Upper lobe of left lung (tissue), 6 donors: Measurements from ENCODE around the gene C17orf50. TPM values are rescaled to one million over a fixed set of nuclear protein-coding genes. Genes with fewer than 3 reads are reported as not detected.

ENCODE experiments used
- ATAC-seq, 2 donors: fragments of 200-7000 bp; cut with Tn5 transposase; one replicate each; pipeline ENCODE4 v1.9.1; 2022; ENCODE audit warnings: mild to moderate bottlenecking in 2 of 2, moderate library complexity in 2 of 2; ENCODE audit not compliant: low FRiP score in 2 of 2
- DNase-seq, 2 donors: peaks; one replicate each; pipeline ENCODE4 v3.0.0-alpha.2; 2019 to 2020
- H3K27ac ChIP-seq, 4 donors: fragments of 200-600 bp; sonication (generic); one replicate each; pipeline ENCODE4 v1.5.1; 2016 to 2019
- H3K27me3 ChIP-seq, 4 donors: fragments of 200-600 bp; sonication (generic); one replicate each; pipeline ENCODE4 v1.5.1; 2017 to 2019
- H3K36me3 ChIP-seq, 4 donors: fragments of 200-600 bp; sonication (generic); one replicate each; pipeline ENCODE4 v1.5.1; 2016 to 2019
- H3K4me1 ChIP-seq, 4 donors: fragments of 200-600 bp; sonication (generic); one replicate each; pipeline ENCODE4 v1.5.1; 2018 to 2019
- H3K4me3 ChIP-seq, 4 donors: fragments of 200-600 bp; sonication (generic); one replicate each; pipeline ENCODE4 v1.5.1; 2017 to 2019; ENCODE audit warnings: mild to moderate bottlenecking in 2 of 4, moderate library complexity in 1 of 4
- H3K9me3 ChIP-seq, 4 donors: fragments of 200-600 bp; sonication (generic); one replicate each; pipeline ENCODE4 v1.5.1; 2018 to 2019
- EP300 ChIP-seq, 4 donors: sonication (generic); formaldehyde crosslinking; IDR thresholded peaks; one replicate each; pipeline ENCODE4 v1.5.1; 2017; ENCODE audit warnings: antibody characterized with exemption in 4 of 4, control low read depth in 2 of 4
- POLR2A ChIP-seq, 4 donors: fragments of 450-650 bp; IDR thresholded peaks; one replicate each; pipeline ENCODE4 v1.5.1; 2016 to 2017; ENCODE audit warnings: antibody characterized with exemption in 4 of 4, mild to moderate bottlenecking in 2 of 4
- POLR2AphosphoS5 ChIP-seq, 2 donors: sonication (generic); formaldehyde crosslinking; IDR thresholded peaks; one replicate each; pipeline ENCODE4 v1.5.1; 2017; ENCODE audit warnings: antibody characterized with exemption in 2 of 2
- WGBS, 2 donors: methylation state at CpG; one replicate each; pipeline ENCODE4 v1.1.5; 2017 to 2018; 5-methylcytosine and 5-hydroxymethylcytosine counted together
- total RNA-seq, 6 donors: library from RNA; depleted of rRNA in 4 of 6; stranded (reverse); fragments of >200 nt in 4 of 6; gene quantifications; one replicate each; pipeline versions ENCODE4 v1.1.0 to v1.2.1, GENCODE V29; 2016 to 2021
- TF ChIP-seq, protein P1 (sequence below), 6 experiments: fragments of 450-650 bp in 4 of 6; fragments of 200-600 bp in 2 of 6; sonication (generic) in 2 of 6; IDR thresholded peaks; one replicate each; pipeline ENCODE4 v1.5.1; 2016 to 2019; ENCODE audit warnings: antibody characterized with exemption in 6 of 6
- donor health status: DM: no; HTN: no; CAD: no; lungs with moderate emphysema.
- donor health status: DM: no; HTN: yes; CAD: no; lungs with severe emphysema.

Gene C17orf50
- total RNA-seq, 6 donors from 2014 or later = 0.46 to 1.1 TPM; not detected in 4

DNA sequence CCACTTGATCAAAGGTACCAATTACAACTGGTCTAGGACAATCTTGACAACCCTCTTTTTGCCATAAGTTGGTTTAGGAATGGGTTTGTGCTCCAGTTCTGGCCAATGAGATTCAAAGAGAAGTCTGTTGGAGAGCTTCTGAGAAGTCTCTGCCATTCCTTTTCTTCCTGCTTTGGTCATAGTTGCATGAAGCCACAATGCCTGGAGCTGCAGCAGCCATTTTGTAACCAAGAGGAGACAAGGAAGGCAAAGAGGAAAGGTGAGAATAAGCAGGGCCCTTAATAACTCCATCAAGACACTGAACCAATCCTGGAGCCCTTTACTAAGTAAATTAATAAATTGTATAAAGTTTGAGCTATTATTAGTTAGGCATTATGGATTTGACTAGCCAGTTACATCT, 3.4 kb upstream of the C17orf50 start:
- no peaks in the 10 kb centered on the region for H3K36me3 ChIP-seq
- DNase-seq = no peak
- ATAC-seq = no peak
- H3K27me3 ChIP-seq = no peaks in the 10 kb centered on the region
- no peak overlapping the region for H3K27ac ChIP-seq
- TF ChIP-seq, protein P1, sequence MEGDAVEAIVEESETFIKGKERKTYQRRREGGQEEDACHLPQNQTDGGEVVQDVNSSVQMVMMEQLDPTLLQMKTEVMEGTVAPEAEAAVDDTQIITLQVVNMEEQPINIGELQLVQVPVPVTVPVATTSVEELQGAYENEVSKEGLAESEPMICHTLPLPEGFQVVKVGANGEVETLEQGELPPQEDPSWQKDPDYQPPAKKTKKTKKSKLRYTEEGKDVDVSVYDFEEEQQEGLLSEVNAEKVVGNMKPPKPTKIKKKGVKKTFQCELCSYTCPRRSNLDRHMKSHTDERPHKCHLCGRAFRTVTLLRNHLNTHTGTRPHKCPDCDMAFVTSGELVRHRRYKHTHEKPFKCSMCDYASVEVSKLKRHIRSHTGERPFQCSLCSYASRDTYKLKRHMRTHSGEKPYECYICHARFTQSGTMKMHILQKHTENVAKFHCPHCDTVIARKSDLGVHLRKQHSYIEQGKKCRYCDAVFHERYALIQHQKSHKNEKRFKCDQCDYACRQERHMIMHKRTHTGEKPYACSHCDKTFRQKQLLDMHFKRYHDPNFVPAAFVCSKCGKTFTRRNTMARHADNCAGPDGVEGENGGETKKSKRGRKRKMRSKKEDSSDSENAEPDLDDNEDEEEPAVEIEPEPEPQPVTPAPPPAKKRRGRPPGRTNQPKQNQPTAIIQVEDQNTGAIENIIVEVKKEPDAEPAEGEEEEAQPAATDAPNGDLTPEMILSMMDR (IDR thresholded peaks at IDR 0.05) = no peak
- TF ChIP-seq EP300 (IDR thresholded peaks at IDR 0.05) (no peak), POLR2A (IDR thresholded peaks at IDR 0.05) (no peak), POLR2AphosphoS5 (IDR thresholded peaks at IDR 0.05) (no peak)
- no peak overlapping the region for H3K4me3 ChIP-seq
- H3K4me1 ChIP-seq = peaks cover 0 to 5% (median 2%) of the 10 kb centered on the region in 4 donors
- H3K9me3 ChIP-seq = no peaks in the 10 kb centered on the region

GRCh38 chr17:35761601-35762000, 914 bp downstream of the C17orf50 start:
- H3K9me3 ChIP-seq = no peaks in the 10 kb centered on the region
- TF ChIP-seq POLR2AphosphoS5 (IDR thresholded peaks at IDR 0.05) (no peak), EP300 (IDR thresholded peaks at IDR 0.05) (no peak), POLR2A (IDR thresholded peaks at IDR 0.05) (no peak)
- TF ChIP-seq, protein P1 (IDR thresholded peaks at IDR 0.05) = no peak
- no peak overlapping the region for H3K4me3 ChIP-seq
- no peaks in the 10 kb centered on the region for H3K27me3 ChIP-seq
- H3K4me1 ChIP-seq = peaks cover 9 to 18% (median 13%) of the 10 kb centered on the region in 4 donors
- no peak overlapping the region for H3K27ac ChIP-seq
- no peaks in the 10 kb centered on the region for H3K36me3 ChIP-seq
- ATAC-seq = no peak
- no peak for DNase-seq
- 78 to 85% methylated on average over 5 of the region's 5 CpGs for WGBS, 2 donors

DNA sequence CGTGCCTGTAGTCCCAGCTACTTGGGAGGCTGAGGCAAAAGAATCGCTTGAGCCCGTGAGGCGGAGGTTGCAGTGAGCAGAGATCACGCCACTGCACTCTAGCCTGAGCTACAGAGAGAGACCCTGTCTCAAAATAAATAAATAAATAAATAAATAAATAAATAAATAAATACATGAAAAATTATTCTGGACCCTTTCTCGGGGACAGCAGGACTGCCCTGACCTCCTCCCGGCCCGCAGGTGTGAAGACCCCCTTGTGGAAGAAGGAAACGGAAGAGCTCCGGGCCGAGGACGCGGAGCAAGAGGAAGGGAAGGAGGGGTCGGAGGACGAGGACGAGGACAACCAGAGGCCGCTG, 3.1 kb downstream of the C17orf50 start:
- no peaks in the 10 kb centered on the region for H3K27me3 ChIP-seq
- no peak for ATAC-seq
- TF ChIP-seq, protein P1 (IDR thresholded peaks at IDR 0.05) = no peak
- no peak for TF ChIP-seq EP300 (IDR thresholded peaks at IDR 0.05)
- H3K9me3 ChIP-seq = no peaks in the 10 kb centered on the region
- no peaks in the 10 kb centered on the region for H3K36me3 ChIP-seq
- H3K4me1 ChIP-seq = peaks cover 9 to 18% (median 13%) of the 10 kb centered on the region in 4 donors
- DNase-seq = no peak
- peak overlapping the region in 1 of 4 donors; percentile 65 for H3K27ac ChIP-seq
- peak overlapping the region in 2 of 4 donors; percentile 54 to 62 for H3K4me3 ChIP-seq
- 30 to 33% methylated on average over 17 of the region's 17 CpGs for WGBS, 2 donors

DNA sequence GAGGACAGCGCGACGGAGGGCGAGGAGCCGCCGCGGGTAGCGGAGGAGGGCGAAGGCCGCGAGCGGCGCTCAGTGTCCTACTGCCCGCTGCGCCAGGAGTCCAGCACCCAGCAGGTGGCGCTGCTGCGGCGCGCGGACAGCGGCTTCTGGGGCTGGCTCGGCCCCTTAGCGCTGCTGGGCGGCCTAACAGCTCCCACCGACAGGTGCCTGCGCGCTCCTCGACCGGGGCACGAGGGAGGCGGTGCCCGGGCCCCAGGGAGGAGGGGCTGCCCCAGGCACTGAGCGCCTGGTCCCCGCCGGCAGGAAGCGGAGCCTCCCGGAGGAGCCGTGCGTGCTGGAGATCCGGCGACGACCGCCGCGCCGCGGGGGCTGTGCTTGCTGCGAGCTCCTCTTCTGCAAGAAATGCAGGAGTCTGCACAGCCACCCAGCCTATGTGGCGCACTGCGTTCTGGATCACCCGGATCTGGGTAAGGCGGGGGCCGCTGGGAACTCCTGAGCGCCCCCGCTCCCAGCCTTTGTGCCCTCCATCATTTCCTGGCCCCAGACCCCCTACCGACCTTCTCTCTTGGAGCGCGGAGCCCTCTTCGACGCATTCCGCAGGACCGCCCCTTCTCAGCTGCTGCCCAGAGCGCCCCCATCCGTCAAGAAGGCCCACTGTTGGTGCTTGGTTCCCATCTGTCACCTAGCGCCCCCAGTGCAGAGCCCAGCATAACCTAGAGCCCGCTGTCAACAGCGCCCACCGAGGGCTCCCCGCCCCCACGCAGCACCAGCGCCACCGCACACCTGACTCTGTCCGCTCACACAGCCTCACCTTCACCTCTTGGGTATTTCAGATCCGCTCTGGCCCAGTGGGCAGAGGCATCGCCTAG, 3.7 kb downstream of the C17orf50 start:
- TF ChIP-seq, protein P1 (IDR thresholded peaks at IDR 0.05) = peak; percentile 93 to 100 (median 99)
- TF ChIP-seq POLR2AphosphoS5 (IDR thresholded peaks at IDR 0.05) = peak; percentile 37 to 59
- TF ChIP-seq EP300 (IDR thresholded peaks at IDR 0.05) = no peak
- TF ChIP-seq POLR2A (IDR thresholded peaks at IDR 0.05) = peak in 1 of 4 donors; percentile 40

More for the DNA sequence above, 3.7 kb downstream of the C17orf50 start:
- DNase-seq (peak; percentile 91 to 98), ATAC-seq (peak; percentile 94 to 98)
- Histone ChIP-seq H3K9me3 (no peaks in the 10 kb centered on the region), H3K27me3 (no peaks in the 10 kb centered on the region), H3K4me1 (peaks cover 9 to 18% (median 13%) of the 10 kb centered on the region in 4 donors), H3K4me3 (peak overlapping the region; percentile 36 to 62 (median 51)), H3K27ac (peak overlapping the region in 2 of 4 donors; percentile 1 to 65), H3K36me3 (no peaks in the 10 kb centered on the region)
- 5 to 8% methylated on average over 36 to 56 of the region's 75 CpGs for WGBS, 2 donors
